AG09309 (cell line): ENCODE results near the gene KCNJ9.

Experiments used
- DNase-seq: peaks from one replicate; pipeline ENCODE4 v3.0.0-alpha.2; 2010; ENCODE audit warnings: low read depth
- H3K4me3 ChIP-seq: 2 replicates; pipeline ENCODE4 v1.5.1; 2011; ENCODE audit warnings: mild to moderate bottlenecking, low read depth, low read length, moderate library complexity; ENCODE audit not compliant: control insufficient read depth
- CTCF ChIP-seq: IDR thresholded peaks from 2 replicates; pipeline ENCODE4 v1.5.1; 2011; ENCODE audit warnings: mild to moderate bottlenecking, low read depth, low read length, inconsistent platforms; ENCODE audit not compliant: insufficient read depth, control insufficient read depth; ENCODE audit errors: missing control alignments

KCNJ9 gene

DNA sequence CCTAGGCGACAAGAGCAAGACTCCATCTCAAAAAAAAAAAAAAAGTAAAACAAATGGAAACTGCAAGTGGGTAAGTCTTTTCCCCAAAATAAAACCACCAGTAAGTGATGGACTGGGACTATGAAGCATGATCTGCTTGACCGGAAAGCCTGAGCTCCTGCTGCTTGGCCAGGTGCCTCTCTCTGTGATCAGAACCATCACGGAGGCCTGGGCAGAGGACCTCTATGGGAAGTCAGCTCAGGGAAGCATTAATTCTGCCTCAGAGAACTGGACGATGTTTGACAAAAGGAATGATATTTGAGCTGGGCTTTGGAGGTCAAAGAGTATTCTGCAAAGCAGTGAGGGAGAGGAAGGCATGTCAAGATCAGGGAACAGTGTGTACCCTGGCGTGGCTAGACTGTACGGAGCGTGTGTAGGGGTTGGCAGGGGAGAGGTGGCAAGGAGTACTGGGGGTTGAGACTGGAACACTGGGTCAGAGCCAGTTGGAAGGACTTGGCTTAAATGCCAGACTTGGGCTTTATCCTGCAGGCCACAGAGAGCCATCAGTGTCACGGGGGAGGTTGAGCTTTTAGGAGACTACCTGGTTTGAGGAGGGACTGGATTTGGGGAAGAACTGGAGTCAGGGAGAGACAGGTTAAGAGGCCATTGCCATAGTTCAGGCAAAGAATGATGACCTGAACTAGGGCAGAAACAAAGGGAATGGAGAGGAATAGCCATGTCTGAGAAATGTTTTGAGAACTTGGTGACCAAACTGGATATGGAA is 50.6 kb downstream of the KCNJ9 start:
- H3K4me3 ChIP-seq, result no peak overlapping the region
- no peak for DNase-seq
- no peak for TF ChIP-seq CTCF

GRCh38 chr1:160133990-160134770 is 52.8 kb downstream of the KCNJ9 start:
- no peak overlapping the region for H3K4me3 ChIP-seq
- no peak for DNase-seq
- TF ChIP-seq CTCF, result no peak

DNA sequence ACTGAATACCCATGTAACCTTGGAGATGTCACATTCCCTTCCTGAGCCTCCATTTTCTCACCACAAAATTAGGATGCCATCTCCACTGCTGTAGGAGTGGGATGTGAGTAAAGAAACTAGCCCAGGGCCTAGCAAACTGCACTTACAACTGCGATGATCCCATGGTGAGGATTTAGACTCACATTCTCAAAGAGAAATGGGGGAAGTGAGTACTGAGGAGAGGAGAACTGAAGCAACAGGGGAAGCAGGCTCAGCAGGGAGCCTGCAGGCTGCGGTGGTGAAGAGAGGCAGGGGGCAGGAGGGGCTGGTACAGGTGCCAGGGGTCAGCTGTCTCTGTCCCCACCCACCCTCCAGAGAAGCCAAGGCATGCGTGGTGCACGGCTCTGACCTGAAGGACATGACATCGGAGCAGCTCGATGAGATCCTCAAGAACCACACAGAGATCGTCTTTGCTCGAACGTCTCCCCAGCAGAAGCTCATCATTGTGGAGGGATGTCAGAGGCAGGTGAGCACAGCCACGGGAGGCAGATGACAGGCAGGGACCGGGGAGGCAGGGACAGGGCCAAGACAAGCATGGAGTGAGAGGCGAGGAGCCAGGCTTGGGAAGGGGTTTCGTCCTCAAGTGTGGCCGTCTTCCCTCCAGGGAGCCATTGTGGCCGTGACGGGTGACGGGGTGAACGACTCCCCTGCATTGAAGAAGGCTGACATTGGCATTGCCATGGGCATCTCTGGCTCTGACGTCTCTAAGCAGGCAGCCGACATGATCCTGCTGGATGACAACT is 53.6 kb downstream of the KCNJ9 start:
- H3K4me3 ChIP-seq, result no peak overlapping the region
- no peak for TF ChIP-seq CTCF

DNA sequence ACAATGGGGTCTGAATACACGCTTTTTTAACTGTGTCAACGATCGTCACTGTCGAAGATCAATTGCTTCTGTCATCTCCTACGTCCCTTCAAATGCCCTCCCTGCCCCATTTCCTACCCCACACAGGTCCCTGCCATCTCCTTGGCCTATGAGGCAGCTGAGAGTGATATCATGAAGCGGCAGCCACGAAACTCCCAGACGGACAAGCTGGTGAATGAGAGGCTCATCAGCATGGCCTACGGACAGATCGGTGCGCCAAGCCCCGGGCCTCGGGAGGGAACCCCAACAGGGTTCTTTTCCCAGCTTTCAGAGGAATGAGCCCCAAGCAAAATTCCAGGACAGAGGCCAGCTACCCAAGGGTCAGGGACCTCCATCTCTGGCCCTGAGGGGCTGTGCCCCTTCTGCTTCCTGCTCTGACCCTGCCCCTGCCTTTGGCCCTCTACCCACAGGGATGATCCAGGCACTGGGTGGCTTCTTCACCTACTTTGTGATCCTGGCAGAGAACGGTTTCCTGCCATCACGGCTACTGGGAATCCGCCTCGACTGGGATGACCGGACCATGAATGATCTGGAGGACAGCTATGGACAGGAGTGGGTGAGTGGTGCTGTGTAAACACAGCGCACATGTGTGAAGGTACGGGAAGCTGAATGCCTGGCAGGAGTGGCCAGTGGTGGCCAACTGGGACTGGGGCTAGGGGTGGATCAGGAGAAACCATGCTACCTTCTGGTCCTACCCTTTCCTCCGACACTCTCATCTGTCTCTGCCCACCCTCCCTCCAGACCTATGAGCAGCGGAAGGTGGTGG is 55.0 kb downstream of the KCNJ9 start:
- H3K4me3 ChIP-seq, result no peak overlapping the region
- no peak for DNase-seq
- TF ChIP-seq CTCF, result no peak

More for the DNA sequence above, 53.6 kb downstream of the KCNJ9 start:
- no peak for DNase-seq

GRCh38 chr1:160136926-160137200 is 55.5 kb downstream of the KCNJ9 start:
- H3K4me3 ChIP-seq, result no peak overlapping the region
- no peak for TF ChIP-seq CTCF
- no peak for DNase-seq
